GM23338 (cell line): ENCODE data around the gene BCR. TPM values are rescaled to one million over a fixed set of nuclear protein-coding genes. Genes with fewer than 3 reads are reported as not detected.

ENCODE experiments used
- ATAC-seq: fragments of 200-7000 bp; cut with Tn5 transposase; 3 replicates; pipeline ENCODE4 v1.9.1; 2020
- DNase-seq: peaks from one replicate; pipeline ENCODE4 v3.0.0-alpha.2; 2015; ENCODE audit warnings: low spot score
- H2AFZ ChIP-seq: fragments of 200-600 bp; sonication (generic); 2 replicates; pipeline ENCODE4 v1.8.0; 2016; ENCODE audit warnings: antibody characterized with exemption, mild to moderate bottlenecking, moderate library complexity
- H3F3A ChIP-seq: fragments of 200-600 bp; sonication (generic); replicated peaks from 2 replicates; pipeline ENCODE4 v1.8.0; 2017; ENCODE audit warnings: antibody characterized with exemption, mixed run types, low read depth
- H3K27ac ChIP-seq: fragments of 200-600 bp; sonication (generic); 2 replicates; pipeline ENCODE4 v1.6.1; 2016; ENCODE audit warnings: low read depth
- H3K27me3 ChIP-seq: fragments of 200-600 bp; sonication (generic); 2 replicates; pipeline ENCODE4 v1.8.0; 2016; ENCODE audit warnings: mild to moderate bottlenecking, mixed run types, moderate library complexity; ENCODE audit not compliant: insufficient read depth
- H3K36me3 ChIP-seq: fragments of 200-600 bp; sonication (generic); 2 replicates; pipeline ENCODE4 v1.8.0; 2016; ENCODE audit warnings: mild to moderate bottlenecking; ENCODE audit not compliant: insufficient read depth
- H3K4me1 ChIP-seq: fragments of 200-600 bp; sonication (generic); 2 replicates; pipeline ENCODE4 v1.8.0; 2016; ENCODE audit warnings: mild to moderate bottlenecking, moderate library complexity; ENCODE audit not compliant: insufficient read depth
- H3K4me2 ChIP-seq: fragments of 200-600 bp; sonication (generic); 2 replicates; pipeline ENCODE4 v1.7.1; 2017; ENCODE audit warnings: mixed run types
- H3K4me3 ChIP-seq: fragments of 200-600 bp; sonication (generic); 2 replicates; pipeline ENCODE4 v1.6.1; 2016; ENCODE audit warnings: mixed run types
- H3K79me2 ChIP-seq: fragments of 200-600 bp; sonication (generic); replicated peaks from 2 replicates; pipeline ENCODE4 v1.8.0; 2017; ENCODE audit warnings: mild to moderate bottlenecking; ENCODE audit not compliant: insufficient read depth
- H3K9me2 ChIP-seq: fragments of 200-600 bp; sonication (generic); 2 replicates; pipeline ENCODE4 v1.8.0; 2017; ENCODE audit not compliant: insufficient read depth
- H4K20me1 ChIP-seq: fragments of 200-600 bp; sonication (generic); replicated peaks from 2 replicates; pipeline ENCODE4 v1.8.0; 2017; ENCODE audit warnings: mild to moderate bottlenecking; ENCODE audit not compliant: insufficient read depth
- H3K27ac Mint-ChIP-seq: 2 replicates; pipeline ENCODE4 v1.8.0; 2020; ENCODE audit warnings: inconsistent platforms, mild to moderate bottlenecking, moderate library complexity, mixed read lengths
- H3K27me3 Mint-ChIP-seq: 3 replicates; pipeline ENCODE4 v1.8.0; 2022; ENCODE audit warnings: low read depth, mild to moderate bottlenecking, moderate library complexity, mixed read lengths, inconsistent platforms; ENCODE audit not compliant: insufficient read depth, poor library complexity
- H3K36me3 Mint-ChIP-seq: 3 replicates; pipeline ENCODE4 v1.8.0; 2021; ENCODE audit warnings: low read depth, mild to moderate bottlenecking, inconsistent platforms, moderate library complexity, mixed read lengths
- H3K4me1 Mint-ChIP-seq: 3 replicates; pipeline ENCODE4 v1.8.0; 2020; ENCODE audit warnings: mild to moderate bottlenecking, inconsistent platforms, mixed read lengths
- H3K4me3 Mint-ChIP-seq: 3 replicates; pipeline ENCODE4 v1.8.0; 2021; ENCODE audit warnings: moderate library complexity, mild to moderate bottlenecking, inconsistent platforms, mixed read lengths
- H3K9me3 Mint-ChIP-seq: 3 replicates; pipeline ENCODE4 v1.8.0; 2020; ENCODE audit warnings: moderate library complexity, mild to moderate bottlenecking, inconsistent platforms, mixed read lengths
- CREB1 ChIP-seq: fragments of 250-450 bp; sonication (Bioruptor Pico); IDR thresholded peaks from 2 replicates; pipeline ENCODE4 v1.5.0; 2020; ENCODE audit warnings: low read depth, mild to moderate bottlenecking, moderate library complexity
- ETS1 ChIP-seq: IDR thresholded peaks from 2 replicates; pipeline ENCODE4 v1.6.1; 2016; ENCODE audit warnings: antibody characterized with exemption
- EZH2 ChIP-seq: fragments of 200-600 bp; sonication (generic); IDR thresholded peaks from one replicate; pipeline ENCODE4 v1.8.0; 2017; ENCODE audit warnings: antibody characterized with exemption, mild to moderate bottlenecking, low read depth; ENCODE audit not compliant: unreplicated experiment
- EZH2phosphoT487 ChIP-seq: fragments of 200-600 bp; sonication (generic); IDR thresholded peaks from one replicate; pipeline ENCODE4 v1.8.1; 2018; ENCODE audit warnings: antibody characterized with exemption; ENCODE audit not compliant: unreplicated experiment
- JUNB ChIP-seq: IDR thresholded peaks from one replicate; pipeline ENCODE4 v1.6.1; 2016; ENCODE audit warnings: antibody characterized with exemption; ENCODE audit not compliant: unreplicated experiment
- NANOG ChIP-seq: IDR thresholded peaks from 2 replicates; pipeline ENCODE4 v1.6.1; 2016; ENCODE audit warnings: antibody characterized with exemption, borderline replicate concordance
- POLR2AphosphoS5 ChIP-seq: IDR thresholded peaks from 2 replicates; pipeline ENCODE4 v1.6.1; 2016; ENCODE audit warnings: antibody characterized with exemption, low read depth
- STAT1 ChIP-seq: IDR thresholded peaks from one replicate; pipeline ENCODE4 v1.6.1; 2016; ENCODE audit warnings: antibody characterized with exemption; ENCODE audit not compliant: unreplicated experiment
- ZNF114 ChIP-seq: fragments of 250-450 bp; sonication (Bioruptor Pico); IDR thresholded peaks from 2 replicates; pipeline ENCODE4 v1.5.0; 2020; ENCODE audit warnings: mild to moderate bottlenecking, moderate library complexity
- ZNF331 ChIP-seq: fragments of 250-450 bp; sonication (Bioruptor Pico); IDR thresholded peaks from 2 replicates; pipeline ENCODE4 v1.5.0; 2020; ENCODE audit warnings: low read depth, mild to moderate bottlenecking, moderate library complexity
- polyA plus RNA-seq: library from polyadenylated mRNA; unstranded; fragments of >200 nt; fragmentation: Nextera tagmentation; extraction: Ambion mirVana; gene quantifications from 2 replicates; pipeline ENCODE4 v1.2.1, GENCODE V29; 2016
- total RNA-seq: library from RNA; depleted of rRNA; stranded (reverse); fragments of >200 nt; shearing (Covaris generic); gene quantifications from 2 replicates; pipeline ENCODE4 v1.2.3, GENCODE V29; 2014
- TF ChIP-seq, protein P1 (sequence below), 2 experiments: fragments of 200-600 bp in 1 of 2; sonication (generic) in 1 of 2; conservative IDR thresholded peaks; 2 replicates each; pipeline versions ENCODE4 v1.5.1 to v1.6.1; 2016 to 2017; ENCODE audit warnings: antibody characterized with exemption in 2 of 2, low read depth in 2 of 2, mild to moderate bottlenecking in 2 of 2, moderate library complexity in 1 of 2
- TF ChIP-seq, protein P2 (sequence below): fragments of 250-450 bp; sonication (Bioruptor Pico); IDR thresholded peaks from 2 replicates; pipeline ENCODE4 v1.5.0; 2020; ENCODE audit warnings: mild to moderate bottlenecking, moderate library complexity
- TF ChIP-seq, protein P3 (sequence below): IDR thresholded peaks from one replicate; pipeline ENCODE4 v1.6.1; 2018; ENCODE audit warnings: antibody characterized with exemption; ENCODE audit not compliant: unreplicated experiment

BCR gene
- total and polyA plus RNA-seq, 2 experiments from 2014 or later: 17.7 to 121 TPM

DNA sequence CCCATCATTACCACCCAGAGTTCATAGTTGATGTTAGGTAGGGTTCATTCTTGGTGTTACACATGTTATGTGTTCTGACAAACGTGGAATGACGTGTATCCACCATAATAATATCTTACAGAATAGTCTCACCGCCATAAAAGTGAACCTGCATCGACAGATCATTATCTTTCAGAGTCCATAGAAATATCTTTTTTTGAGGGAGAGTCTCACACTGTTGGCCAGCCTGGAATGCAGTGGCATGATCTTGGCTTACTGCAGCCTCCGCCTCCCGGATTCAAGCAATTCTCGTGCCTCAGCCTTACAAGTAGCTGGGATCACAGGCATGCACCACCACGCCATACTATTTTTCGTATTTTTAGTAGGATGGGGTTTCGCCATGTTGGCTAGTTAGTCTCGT lies 113.9 kb downstream of the BCR start:
- H3K27me3 Mint-ChIP-seq: peaks cover 22% of the 10 kb centered on the region
- peaks cover 90% of the 10 kb centered on the region for H3K36me3 Mint-ChIP-seq

More for the DNA sequence above, 113.9 kb downstream of the BCR start:
- Histone ChIP-seq H3K79me2 (no peaks in the 10 kb centered on the region), H3F3A (0 out of 2 replicates have a peak, but pooled peaks cover 3% of the 10 kb centered on the region), H3K27ac (no peak overlapping the region), H3K9me2 (no peaks in the 10 kb centered on the region), H3K4me3 (no peak overlapping the region), H3K36me3 (peaks cover 24% of the 10 kb centered on the region; the same call in 1 of the 2 replicates), H3K4me2 (no peak overlapping the region), H3K4me1 (no peaks in the 10 kb centered on the region), H2AFZ (no peak overlapping the region), H3K27me3 (no peaks in the 10 kb centered on the region), H4K20me1 (peaks cover 5% of the 10 kb centered on the region; the same call in 1 of the 2 replicates)
- no peak overlapping the region for H3K4me3 Mint-ChIP-seq
- no peak overlapping the region for H3K27ac Mint-ChIP-seq
- DNase-seq: no peak
- no peaks in the 10 kb centered on the region; the same call in 2 of the 3 replicates for H3K9me3 Mint-ChIP-seq
- no peak for ATAC-seq
- TF ChIP-seq, protein P1, sequence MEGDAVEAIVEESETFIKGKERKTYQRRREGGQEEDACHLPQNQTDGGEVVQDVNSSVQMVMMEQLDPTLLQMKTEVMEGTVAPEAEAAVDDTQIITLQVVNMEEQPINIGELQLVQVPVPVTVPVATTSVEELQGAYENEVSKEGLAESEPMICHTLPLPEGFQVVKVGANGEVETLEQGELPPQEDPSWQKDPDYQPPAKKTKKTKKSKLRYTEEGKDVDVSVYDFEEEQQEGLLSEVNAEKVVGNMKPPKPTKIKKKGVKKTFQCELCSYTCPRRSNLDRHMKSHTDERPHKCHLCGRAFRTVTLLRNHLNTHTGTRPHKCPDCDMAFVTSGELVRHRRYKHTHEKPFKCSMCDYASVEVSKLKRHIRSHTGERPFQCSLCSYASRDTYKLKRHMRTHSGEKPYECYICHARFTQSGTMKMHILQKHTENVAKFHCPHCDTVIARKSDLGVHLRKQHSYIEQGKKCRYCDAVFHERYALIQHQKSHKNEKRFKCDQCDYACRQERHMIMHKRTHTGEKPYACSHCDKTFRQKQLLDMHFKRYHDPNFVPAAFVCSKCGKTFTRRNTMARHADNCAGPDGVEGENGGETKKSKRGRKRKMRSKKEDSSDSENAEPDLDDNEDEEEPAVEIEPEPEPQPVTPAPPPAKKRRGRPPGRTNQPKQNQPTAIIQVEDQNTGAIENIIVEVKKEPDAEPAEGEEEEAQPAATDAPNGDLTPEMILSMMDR (conservative IDR thresholded peaks at IDR 0.05; ENCODE audit: low read depth in 2 of 2): no peak
- TF ChIP-seq ZNF331 (CRISPR knock-in tag) (no peak), POLR2AphosphoS5 (no peak), JUNB (no peak), STAT1 (no peak), CREB1 (CRISPR knock-in tag) (no peak), EZH2 (no peak), ZNF114 (CRISPR knock-in tag) (no peak), NANOG (no peak), EZH2phosphoT487 (no peak), ETS1 (no peak)
- TF ChIP-seq, protein P2, sequence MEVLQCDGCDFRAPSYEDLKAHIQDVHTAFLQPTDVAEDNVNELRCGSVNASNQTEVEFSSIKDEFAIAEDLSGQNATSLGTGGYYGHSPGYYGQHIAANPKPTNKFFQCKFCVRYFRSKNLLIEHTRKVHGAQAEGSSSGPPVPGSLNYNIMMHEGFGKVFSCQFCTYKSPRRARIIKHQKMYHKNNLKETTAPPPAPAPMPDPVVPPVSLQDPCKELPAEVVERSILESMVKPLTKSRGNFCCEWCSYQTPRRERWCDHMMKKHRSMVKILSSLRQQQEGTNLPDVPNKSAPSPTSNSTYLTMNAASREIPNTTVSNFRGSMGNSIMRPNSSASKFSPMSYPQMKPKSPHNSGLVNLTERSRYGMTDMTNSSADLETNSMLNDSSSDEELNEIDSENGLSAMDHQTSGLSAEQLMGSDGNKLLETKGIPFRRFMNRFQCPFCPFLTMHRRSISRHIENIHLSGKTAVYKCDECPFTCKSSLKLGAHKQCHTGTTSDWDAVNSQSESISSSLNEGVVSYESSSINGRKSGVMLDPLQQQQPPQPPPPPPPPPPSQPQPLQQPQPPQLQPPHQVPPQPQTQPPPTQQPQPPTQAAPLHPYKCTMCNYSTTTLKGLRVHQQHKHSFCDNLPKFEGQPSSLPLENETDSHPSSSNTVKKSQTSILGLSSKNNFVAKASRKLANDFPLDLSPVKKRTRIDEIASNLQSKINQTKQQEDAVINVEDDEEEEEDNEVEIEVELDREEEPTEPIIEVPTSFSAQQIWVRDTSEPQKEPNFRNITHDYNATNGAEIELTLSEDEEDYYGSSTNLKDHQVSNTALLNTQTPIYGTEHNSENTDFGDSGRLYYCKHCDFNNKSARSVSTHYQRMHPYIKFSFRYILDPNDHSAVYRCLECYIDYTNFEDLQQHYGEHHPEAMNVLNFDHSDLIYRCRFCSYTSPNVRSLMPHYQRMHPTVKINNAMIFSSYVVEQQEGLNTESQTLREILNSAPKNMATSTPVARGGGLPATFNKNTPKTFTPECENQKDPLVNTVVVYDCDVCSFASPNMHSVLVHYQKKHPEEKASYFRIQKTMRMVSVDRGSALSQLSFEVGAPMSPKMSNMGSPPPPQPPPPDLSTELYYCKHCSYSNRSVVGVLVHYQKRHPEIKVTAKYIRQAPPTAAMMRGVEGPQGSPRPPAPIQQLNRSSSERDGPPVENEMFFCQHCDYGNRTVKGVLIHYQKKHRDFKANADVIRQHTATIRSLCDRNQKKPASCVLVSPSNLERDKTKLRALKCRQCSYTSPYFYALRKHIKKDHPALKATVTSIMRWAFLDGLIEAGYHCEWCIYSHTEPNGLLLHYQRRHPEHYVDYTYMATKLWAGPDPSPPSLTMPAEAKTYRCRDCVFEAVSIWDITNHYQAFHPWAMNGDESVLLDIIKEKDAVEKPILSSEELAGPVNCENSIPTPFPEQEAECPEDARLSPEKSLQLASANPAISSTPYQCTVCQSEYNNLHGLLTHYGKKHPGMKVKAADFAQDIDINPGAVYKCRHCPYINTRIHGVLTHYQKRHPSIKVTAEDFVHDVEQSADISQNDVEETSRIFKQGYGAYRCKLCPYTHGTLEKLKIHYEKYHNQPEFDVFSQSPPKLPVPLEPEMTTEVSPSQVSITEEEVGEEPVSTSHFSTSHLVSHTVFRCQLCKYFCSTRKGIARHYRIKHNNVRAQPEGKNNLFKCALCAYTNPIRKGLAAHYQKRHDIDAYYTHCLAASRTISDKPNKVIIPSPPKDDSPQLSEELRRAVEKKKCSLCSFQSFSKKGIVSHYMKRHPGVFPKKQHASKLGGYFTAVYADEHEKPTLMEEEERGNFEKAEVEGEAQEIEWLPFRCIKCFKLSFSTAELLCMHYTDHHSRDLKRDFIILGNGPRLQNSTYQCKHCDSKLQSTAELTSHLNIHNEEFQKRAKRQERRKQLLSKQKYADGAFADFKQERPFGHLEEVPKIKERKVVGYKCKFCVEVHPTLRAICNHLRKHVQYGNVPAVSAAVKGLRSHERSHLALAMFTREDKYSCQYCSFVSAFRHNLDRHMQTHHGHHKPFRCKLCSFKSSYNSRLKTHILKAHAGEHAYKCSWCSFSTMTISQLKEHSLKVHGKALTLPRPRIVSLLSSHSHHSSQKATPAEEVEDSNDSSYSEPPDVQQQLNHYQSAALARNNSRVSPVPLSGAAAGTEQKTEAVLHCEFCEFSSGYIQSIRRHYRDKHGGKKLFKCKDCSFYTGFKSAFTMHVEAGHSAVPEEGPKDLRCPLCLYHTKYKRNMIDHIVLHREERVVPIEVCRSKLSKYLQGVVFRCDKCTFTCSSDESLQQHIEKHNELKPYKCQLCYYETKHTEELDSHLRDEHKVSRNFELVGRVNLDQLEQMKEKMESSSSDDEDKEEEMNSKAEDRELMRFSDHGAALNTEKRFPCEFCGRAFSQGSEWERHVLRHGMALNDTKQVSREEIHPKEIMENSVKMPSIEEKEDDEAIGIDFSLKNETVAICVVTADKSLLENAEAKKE (CRISPR knock-in tag): no peak
- TF ChIP-seq, protein P3, sequence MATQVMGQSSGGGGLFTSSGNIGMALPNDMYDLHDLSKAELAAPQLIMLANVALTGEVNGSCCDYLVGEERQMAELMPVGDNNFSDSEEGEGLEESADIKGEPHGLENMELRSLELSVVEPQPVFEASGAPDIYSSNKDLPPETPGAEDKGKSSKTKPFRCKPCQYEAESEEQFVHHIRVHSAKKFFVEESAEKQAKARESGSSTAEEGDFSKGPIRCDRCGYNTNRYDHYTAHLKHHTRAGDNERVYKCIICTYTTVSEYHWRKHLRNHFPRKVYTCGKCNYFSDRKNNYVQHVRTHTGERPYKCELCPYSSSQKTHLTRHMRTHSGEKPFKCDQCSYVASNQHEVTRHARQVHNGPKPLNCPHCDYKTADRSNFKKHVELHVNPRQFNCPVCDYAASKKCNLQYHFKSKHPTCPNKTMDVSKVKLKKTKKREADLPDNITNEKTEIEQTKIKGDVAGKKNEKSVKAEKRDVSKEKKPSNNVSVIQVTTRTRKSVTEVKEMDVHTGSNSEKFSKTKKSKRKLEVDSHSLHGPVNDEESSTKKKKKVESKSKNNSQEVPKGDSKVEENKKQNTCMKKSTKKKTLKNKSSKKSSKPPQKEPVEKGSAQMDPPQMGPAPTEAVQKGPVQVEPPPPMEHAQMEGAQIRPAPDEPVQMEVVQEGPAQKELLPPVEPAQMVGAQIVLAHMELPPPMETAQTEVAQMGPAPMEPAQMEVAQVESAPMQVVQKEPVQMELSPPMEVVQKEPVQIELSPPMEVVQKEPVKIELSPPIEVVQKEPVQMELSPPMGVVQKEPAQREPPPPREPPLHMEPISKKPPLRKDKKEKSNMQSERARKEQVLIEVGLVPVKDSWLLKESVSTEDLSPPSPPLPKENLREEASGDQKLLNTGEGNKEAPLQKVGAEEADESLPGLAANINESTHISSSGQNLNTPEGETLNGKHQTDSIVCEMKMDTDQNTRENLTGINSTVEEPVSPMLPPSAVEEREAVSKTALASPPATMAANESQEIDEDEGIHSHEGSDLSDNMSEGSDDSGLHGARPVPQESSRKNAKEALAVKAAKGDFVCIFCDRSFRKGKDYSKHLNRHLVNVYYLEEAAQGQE: no peak
- no peaks in the 10 kb centered on the region; the same call in 2 of the 3 replicates for H3K4me1 Mint-ChIP-seq
